Activated T-helper 17 cell treated with anti-CD3 and anti-CD28 coated beads, Interleukin-2, amount 50 U/mL, for 72 hours (primary cell): ENCODE results near the gene AGTRAP. TPM values are rescaled to one million over a fixed set of nuclear protein-coding genes. Genes with fewer than 3 reads are reported as not detected.

Experiments used
- ATAC-seq: fragments of 150-1000 bp; cut with Tn5 transposase; replicated peaks from 2 replicates; pipeline ENCODE4 v1.10.0; 2021; ENCODE audit warnings: mild to moderate bottlenecking, moderate library complexity
- H3K27ac Mint-ChIP-seq: one replicate; pipeline ENCODE4 v1.8.0; 2022; ENCODE audit warnings: mixed read lengths
- H3K27me3 Mint-ChIP-seq: one replicate; pipeline ENCODE4 v1.8.0; 2022; ENCODE audit warnings: mixed read lengths
- H3K36me3 Mint-ChIP-seq: one replicate; pipeline ENCODE4 v1.8.0; 2022; ENCODE audit warnings: low read depth, mild to moderate bottlenecking, mixed read lengths
- H3K4me1 Mint-ChIP-seq: one replicate; pipeline ENCODE4 v1.8.0; 2022; ENCODE audit warnings: mixed read lengths
- H3K4me3 Mint-ChIP-seq: one replicate; pipeline ENCODE4 v1.8.0; 2022; ENCODE audit warnings: mild to moderate bottlenecking, mixed read lengths
- H3K9me3 Mint-ChIP-seq: one replicate; pipeline ENCODE4 v1.8.0; 2022; ENCODE audit warnings: mixed read lengths
- total RNA-seq, 2 donors: library from RNA; stranded (reverse); gene quantifications; one replicate each; pipeline ENCODE4 v1.2.3, GENCODE V29; 2022

The AGTRAP gene
- total RNA-seq, 2 donors from 2014 or later, result 7.5 to 14.3 TPM

DNA sequence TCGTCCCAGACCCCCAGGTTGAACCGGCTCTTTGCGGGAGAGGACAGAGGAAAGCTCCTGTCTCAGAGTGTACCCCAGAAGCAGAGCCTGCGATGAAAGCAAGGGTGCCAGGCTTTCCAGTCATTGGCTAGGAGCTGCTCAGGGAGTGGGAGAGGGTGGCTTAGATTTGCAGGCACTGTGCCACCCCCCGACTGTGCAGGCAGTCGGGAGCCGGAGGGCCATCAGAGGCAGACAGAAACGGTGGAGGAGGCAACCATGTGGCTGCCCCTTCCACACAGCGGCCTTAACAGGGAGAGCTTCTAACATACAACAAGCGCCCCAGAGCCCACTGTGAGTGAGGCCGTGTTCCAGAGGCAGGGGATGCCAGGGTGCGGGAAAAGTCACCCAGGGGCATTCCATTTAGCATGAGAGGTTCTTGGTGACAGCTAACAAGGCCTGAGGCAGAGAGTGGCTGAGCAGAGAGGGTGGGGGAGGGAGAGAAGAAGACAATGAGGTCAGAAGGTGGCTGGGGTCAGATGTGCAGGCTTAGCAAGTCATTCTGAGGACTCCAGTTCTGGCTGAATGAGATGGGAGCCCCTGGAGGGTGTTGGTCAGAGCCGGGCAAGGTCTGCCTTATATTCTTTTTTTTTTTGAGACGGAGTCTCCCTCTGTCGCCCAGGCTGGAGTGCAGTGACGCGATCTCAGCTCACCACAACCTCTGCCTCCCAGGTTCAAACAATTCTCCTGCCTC lies 16.6 kb downstream of the AGTRAP start:
- H3K36me3 Mint-ChIP-seq, result no peaks in the 10 kb centered on the region
- no peaks in the 10 kb centered on the region for H3K9me3 Mint-ChIP-seq
- H3K4me3 Mint-ChIP-seq, result no peak overlapping the region
- no peak for ATAC-seq
- H3K27me3 Mint-ChIP-seq, result peaks cover 4% of the 10 kb centered on the region
- no peak overlapping the region for H3K27ac Mint-ChIP-seq
- H3K4me1 Mint-ChIP-seq, result no peaks in the 10 kb centered on the region

DNA sequence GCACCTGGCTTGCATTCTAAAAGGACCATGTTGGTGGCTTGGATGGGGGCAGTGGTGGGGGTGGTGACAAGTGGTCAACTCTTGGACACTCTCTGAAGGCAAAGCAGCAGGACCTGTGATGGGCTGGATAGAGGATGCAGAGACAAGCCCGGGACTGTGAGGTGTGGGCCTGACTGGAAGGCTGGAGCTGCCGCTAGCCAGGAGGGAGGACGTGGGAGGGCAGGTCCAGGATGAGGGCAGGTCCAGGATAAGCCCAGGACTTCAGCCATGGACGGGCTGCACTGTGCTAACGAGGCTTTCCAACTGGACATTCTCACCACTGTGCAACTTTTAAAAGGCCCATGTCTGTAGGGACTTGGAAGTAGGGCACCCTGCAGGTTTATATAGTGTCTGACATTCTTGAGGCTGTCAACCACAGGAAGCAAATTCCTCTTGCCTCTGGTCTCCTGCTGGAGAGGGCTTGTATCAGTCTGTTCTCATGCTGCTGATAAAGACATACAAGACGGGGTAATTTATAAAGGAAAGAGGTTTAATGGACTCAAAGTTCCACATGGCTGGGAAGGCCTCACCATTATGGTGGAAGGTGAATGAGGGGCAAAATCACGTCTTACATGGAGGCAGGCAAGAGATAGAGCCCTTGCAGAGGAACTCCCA lies 17.7 kb downstream of the AGTRAP start:
- Mint-ChIP-seq H3K9me3 (no peaks in the 10 kb centered on the region), H3K27me3 (peaks cover 4% of the 10 kb centered on the region), H3K36me3 (no peaks in the 10 kb centered on the region), H3K4me3 (no peak overlapping the region), H3K27ac (no peak overlapping the region), H3K4me1 (no peaks in the 10 kb centered on the region)
- ATAC-seq, result no peak

DNA sequence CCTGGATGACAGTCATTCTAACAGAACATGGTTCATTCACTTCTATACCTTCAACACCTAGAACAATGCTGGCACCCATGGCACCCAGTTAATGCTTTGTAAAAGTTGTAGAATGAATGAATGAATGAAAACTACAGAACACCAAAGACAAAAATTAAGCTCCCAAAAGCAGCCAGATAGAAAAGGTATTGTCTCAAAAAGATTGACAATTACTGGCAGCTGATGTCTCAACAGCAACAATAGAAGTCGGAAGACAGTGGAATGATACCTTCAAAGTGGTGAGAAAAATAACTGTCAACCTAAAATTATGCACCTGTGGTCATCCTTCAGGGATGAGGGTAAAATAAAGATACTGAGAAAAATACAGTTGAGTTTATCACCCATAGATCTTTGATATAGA lies 21.1 kb downstream of the AGTRAP start:
- no peaks in the 10 kb centered on the region for H3K4me1 Mint-ChIP-seq
- no peak overlapping the region for H3K4me3 Mint-ChIP-seq
- peaks cover 9% of the 10 kb centered on the region for H3K27me3 Mint-ChIP-seq
- no peaks in the 10 kb centered on the region for H3K36me3 Mint-ChIP-seq
- H3K27ac Mint-ChIP-seq, result no peak overlapping the region
- ATAC-seq, result no peak
- no peaks in the 10 kb centered on the region for H3K9me3 Mint-ChIP-seq

DNA sequence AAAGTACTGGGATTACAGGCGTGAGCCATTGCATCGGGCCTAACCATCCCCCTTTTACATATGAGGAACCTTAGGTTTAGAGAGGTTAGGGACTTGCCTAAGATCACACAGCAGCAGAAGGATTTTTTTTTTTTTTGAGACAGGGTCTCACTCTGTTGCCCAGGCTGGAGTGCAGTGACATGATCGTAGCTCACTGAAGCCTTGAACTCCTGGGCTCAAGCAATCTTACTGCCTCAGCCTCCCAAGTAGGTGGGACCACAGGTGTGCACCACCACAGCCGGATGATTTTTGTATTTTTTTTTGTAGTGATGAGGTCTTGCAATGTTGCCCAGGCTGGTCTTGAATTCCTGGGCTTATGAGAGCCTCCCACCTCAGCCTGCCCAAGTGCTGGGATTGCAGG lies 23.9 kb downstream of the AGTRAP start:
- peaks cover 13% of the 10 kb centered on the region for H3K27me3 Mint-ChIP-seq
- no peak overlapping the region for H3K27ac Mint-ChIP-seq
- no peak overlapping the region for H3K4me3 Mint-ChIP-seq
- H3K4me1 Mint-ChIP-seq, result no peaks in the 10 kb centered on the region
- no peaks in the 10 kb centered on the region for H3K9me3 Mint-ChIP-seq
- no peak for ATAC-seq
- H3K36me3 Mint-ChIP-seq, result no peaks in the 10 kb centered on the region

DNA sequence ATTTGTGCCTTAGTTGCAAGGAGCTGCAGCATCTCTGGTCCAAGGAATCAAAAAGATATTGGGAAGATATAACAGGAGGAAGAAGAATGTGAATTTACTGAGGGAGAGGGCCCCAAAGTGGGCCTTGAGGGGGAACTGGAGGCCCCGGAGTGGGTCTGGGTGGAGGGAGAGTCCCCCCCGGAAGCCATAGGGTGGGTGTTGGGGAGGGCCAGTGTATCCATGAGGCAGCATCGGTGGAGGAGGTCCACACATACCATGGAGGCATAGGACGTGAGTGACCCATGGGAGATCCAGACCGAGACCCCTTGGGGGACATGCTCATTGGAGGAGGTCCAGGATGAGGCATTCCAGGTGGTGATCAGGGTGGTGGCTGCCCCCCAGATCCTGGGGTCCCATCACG lies 25.3 kb downstream of the AGTRAP start:
- no peak overlapping the region for H3K27ac Mint-ChIP-seq
- no peaks in the 10 kb centered on the region for H3K36me3 Mint-ChIP-seq
- no peaks in the 10 kb centered on the region for H3K4me1 Mint-ChIP-seq
- H3K4me3 Mint-ChIP-seq, result no peak overlapping the region
- H3K9me3 Mint-ChIP-seq, result no peaks in the 10 kb centered on the region
- H3K27me3 Mint-ChIP-seq, result peaks cover 13% of the 10 kb centered on the region
- ATAC-seq, result no peak

DNA sequence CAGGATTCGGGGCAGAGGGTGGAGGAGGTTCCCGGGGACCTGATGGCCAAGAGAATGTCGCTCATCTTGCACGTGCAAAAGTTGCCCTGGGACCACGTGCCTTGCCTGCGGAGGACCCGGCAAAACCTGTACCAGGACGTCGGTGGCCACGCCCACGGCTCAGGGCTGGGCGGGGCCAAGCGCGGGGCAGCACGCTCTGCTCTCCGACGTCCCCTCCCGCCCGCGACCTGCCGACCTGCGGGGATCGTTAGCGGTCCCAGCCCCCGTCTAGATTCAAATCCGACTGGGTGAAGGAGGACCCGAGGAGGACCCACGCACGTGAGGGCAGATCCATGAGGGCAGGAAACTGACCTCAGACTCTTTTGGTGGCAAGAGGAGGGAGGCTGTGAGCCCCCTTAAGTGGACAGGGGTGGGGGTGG lies 26.1 kb downstream of the AGTRAP start, which contains the start of gene C1orf167:
Gene C1orf167 (plus strand): TSS at position 206 of the 419 bp plus-strand sequence. CDS start 2,208 bp downstream, outside the sequence.
- no peaks in the 10 kb centered on the region for H3K9me3 Mint-ChIP-seq
- no peaks in the 10 kb centered on the region for H3K4me1 Mint-ChIP-seq
- no peak within 1 kb of the TSS for H3K27ac Mint-ChIP-seq
- H3K36me3 Mint-ChIP-seq, result no peaks in the 10 kb centered on the region
- no peak within 1 kb of the TSS for H3K4me3 Mint-ChIP-seq
- ATAC-seq, result no peak
- peaks cover 9% of the 10 kb centered on the region for H3K27me3 Mint-ChIP-seq

DNA sequence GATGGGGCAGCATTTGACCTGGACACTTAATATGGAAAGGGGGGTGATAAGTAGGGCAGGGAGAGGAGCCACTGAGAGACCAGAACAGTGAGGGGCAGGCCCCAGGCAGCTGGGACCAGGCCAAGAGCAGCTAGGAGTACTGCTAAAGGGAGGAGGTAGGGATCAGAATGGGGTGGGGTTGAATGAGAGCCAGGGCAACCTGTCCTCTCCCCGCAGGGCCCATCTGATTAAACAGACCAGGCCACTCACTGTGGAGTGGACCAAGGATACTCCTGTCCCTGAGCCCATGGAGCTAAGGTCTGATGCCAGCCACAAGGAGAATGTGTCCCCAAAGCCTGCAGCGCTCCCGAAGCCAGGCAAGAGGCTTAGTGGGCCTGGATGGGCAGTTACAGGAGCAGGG lies 28.2 kb downstream of the AGTRAP start:
- Mint-ChIP-seq H3K4me3 (no peak overlapping the region), H3K36me3 (no peaks in the 10 kb centered on the region), H3K27ac (no peak overlapping the region), H3K27me3 (peaks cover 9% of the 10 kb centered on the region), H3K4me1 (no peaks in the 10 kb centered on the region), H3K9me3 (no peaks in the 10 kb centered on the region)
- no peak for ATAC-seq

DNA sequence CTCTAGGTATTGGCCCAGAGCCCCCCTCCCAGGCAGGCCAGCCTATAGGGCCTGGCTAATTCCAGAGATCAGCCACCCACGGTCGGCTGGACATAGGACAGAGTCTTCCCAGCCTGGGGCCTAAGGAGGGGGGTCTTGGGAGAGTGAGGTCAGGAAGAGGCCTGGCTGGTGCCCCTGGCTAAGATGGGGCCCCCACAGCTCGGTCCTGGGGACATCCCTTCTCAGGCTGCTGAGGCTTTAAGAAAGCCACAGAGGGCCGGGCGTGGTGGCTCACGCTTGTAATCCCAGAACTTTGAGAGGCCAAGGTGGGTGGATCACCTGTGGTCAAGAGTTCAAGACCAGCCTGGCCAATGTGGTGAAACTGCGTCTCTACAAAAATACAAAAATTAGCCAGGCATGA lies 28.6 kb downstream of the AGTRAP start:
- no peak for ATAC-seq
- no peaks in the 10 kb centered on the region for H3K36me3 Mint-ChIP-seq
- H3K27ac Mint-ChIP-seq, result no peak overlapping the region
- no peaks in the 10 kb centered on the region for H3K4me1 Mint-ChIP-seq
- no peaks in the 10 kb centered on the region for H3K9me3 Mint-ChIP-seq
- peaks cover 9% of the 10 kb centered on the region for H3K27me3 Mint-ChIP-seq
- no peak overlapping the region for H3K4me3 Mint-ChIP-seq

DNA sequence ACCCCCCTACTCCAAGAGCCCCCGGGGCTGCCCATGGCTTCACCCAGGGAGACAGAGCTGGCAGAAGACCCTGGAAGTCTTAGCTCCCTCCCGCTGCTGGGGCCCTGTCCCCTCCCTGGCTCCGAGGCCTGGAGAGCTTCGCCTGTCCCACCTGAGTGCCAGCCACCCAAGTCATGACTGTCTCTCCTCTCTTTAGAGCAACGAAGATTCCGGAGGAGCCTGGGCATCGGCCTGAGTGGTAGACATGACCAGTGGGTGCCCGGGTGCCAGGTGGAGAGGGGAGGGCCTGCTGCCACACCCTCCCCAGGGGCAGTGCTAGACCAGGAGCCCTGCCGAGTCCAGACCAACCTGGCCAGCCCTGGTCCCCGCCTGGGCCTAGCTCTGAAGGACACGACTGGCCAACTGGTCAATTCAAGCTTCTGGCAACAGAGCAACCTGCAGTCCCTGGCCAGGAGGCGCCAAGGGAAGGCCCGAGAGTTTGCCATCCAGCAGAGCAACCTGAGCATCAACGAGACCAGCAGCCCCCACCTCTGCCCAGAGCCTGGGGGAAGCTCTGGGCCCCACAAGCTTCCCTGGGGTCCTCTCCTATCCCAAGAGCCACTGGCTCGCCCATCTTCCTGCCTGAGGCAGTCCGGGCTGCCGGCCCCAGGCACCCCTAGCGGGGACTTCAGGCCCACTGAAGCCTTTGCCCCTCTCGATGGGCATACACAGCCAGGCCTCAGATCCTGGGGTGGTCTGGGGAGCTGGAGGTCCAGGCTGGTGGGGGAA lies 29.9 kb downstream of the AGTRAP start:
- Mint-ChIP-seq H3K27me3 (peaks cover 9% of the 10 kb centered on the region), H3K4me3 (no peak overlapping the region), H3K4me1 (no peaks in the 10 kb centered on the region), H3K36me3 (no peaks in the 10 kb centered on the region), H3K27ac (no peak overlapping the region), H3K9me3 (no peaks in the 10 kb centered on the region)
- no peak for ATAC-seq

DNA sequence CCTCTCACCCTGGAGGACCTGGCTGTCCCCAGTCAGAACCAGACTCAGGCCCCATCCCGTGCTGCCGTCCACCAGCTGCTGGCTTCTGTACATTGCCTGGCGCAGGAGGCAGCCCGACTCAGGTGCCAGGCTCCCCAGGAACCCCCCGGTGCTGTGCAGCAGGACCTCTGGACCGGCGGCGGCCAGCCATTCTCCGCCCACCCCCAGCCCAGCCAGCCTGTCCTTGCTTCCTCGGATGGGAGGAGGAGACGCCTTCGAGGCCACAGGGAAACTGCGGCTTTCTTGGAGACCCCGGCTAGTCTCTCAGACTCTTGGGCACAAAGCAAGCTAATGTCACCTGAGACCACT lies 30.5 kb downstream of the AGTRAP start:
- no peaks in the 10 kb centered on the region for H3K4me1 Mint-ChIP-seq
- H3K36me3 Mint-ChIP-seq, result no peaks in the 10 kb centered on the region
- H3K27me3 Mint-ChIP-seq, result peaks cover 5% of the 10 kb centered on the region
- H3K27ac Mint-ChIP-seq, result no peak overlapping the region
- no peaks in the 10 kb centered on the region for H3K9me3 Mint-ChIP-seq
- no peak for ATAC-seq
- H3K4me3 Mint-ChIP-seq, result no peak overlapping the region

DNA sequence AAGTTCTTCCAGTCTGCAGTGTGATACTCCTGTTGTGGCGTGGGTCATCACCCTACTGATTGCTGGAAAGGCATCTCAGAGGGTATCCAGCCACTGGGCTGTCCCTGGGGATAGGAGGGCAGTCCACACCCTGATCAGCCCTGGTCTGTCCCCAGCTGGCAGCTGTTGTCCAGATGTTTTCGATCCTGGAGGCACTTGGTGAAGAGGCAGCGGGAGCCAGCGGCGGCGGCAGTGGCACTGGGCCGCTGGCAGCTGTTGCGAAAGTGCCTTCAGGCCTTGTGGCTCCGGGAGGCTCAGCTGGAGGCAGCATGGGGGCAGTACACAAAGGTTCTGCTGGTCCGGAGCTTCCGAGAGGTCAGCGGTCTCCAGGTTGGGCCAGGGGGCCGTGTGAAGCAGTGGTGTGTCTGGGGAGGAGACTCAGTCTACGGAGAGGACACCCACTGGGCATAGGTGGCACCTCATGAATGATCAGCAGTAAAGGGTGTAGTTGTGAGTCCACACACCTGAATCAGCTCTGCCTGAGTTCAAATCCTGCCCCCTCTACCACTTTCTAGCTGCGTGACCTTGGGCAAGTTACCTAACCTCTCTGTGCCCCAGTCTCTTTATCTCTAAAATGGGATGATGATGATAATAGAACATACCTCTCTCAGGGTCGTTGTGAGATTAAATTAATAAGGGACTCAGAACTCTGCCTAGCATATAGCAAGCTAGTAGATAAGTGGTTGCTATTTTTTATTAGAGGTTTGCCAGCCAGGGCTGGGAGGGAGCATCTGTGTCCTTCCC lies 32.2 kb downstream of the AGTRAP start:
- no peak for ATAC-seq
- Mint-ChIP-seq H3K4me1 (no peaks in the 10 kb centered on the region), H3K9me3 (no peaks in the 10 kb centered on the region), H3K27me3 (no peaks in the 10 kb centered on the region), H3K27ac (no peak overlapping the region), H3K36me3 (no peaks in the 10 kb centered on the region), H3K4me3 (no peak overlapping the region)

DNA sequence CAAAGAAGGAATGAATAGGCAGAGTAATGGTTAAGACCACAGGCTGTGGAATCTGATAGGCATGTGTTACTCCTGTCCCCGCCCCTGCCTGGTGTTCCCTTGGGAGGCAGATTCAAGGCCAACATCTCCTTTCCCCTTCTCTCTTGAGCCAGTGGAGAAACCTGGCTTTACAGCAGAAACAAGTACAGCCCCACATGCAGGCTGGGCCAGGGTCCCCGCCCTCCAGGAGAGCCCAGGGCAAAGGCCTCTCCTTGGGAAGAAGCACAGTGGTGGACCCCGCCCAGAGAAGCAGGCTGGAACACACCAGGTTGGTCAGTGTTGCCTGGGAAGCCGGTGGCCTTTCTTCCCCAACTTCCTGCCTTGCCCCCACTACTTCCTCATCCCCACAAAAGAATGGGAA lies 32.9 kb downstream of the AGTRAP start:
- H3K27ac Mint-ChIP-seq, result no peak overlapping the region
- no peaks in the 10 kb centered on the region for H3K36me3 Mint-ChIP-seq
- ATAC-seq, result no peak
- H3K9me3 Mint-ChIP-seq, result no peaks in the 10 kb centered on the region
- H3K27me3 Mint-ChIP-seq, result no peaks in the 10 kb centered on the region
- no peaks in the 10 kb centered on the region for H3K4me1 Mint-ChIP-seq
- no peak overlapping the region for H3K4me3 Mint-ChIP-seq

DNA sequence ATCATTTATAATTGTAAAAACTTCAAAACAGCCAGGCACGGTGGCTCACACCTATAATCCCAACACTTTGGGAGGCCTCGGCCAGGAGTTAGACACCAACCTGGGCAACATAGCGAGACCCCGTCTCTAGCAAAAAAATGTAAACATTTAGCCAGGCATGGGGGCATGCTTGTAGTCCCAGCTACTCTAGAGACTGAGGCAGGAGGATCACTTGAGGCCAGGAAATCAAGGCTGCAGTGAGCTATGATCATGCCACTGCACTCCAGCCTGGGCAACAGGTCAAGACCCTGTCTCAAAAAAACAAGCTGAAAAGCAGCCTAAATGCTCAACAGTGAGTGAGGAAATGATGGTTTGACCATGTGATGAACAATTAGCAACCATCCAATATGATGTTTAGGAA lies 33.3 kb downstream of the AGTRAP start:
- no peaks in the 10 kb centered on the region for H3K27me3 Mint-ChIP-seq
- no peaks in the 10 kb centered on the region for H3K9me3 Mint-ChIP-seq
- no peaks in the 10 kb centered on the region for H3K36me3 Mint-ChIP-seq
- no peaks in the 10 kb centered on the region for H3K4me1 Mint-ChIP-seq
- H3K4me3 Mint-ChIP-seq, result no peak overlapping the region
- H3K27ac Mint-ChIP-seq, result no peak overlapping the region
- no peak for ATAC-seq

DNA sequence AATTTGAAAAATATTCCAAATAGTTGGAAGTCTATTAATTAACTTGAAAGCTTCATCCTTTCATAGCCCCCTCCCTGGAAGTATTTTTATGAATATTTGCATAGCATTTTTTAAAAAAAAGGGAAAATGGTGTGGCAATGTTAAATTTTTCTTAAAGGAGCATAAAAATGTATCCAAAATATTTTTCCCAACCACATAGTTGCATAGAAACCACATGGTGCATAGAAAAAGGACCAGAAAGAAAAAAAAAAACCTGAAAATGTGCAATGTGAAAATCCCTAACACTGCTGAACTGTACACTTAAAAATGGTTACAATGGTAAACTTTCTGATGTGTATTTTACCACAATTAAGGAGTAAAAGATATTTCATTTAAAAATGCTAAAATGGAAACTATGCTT lies 34.1 kb downstream of the AGTRAP start:
- no peak overlapping the region for H3K27ac Mint-ChIP-seq
- H3K27me3 Mint-ChIP-seq, result no peaks in the 10 kb centered on the region
- no peaks in the 10 kb centered on the region for H3K9me3 Mint-ChIP-seq
- no peak overlapping the region for H3K4me3 Mint-ChIP-seq
- H3K4me1 Mint-ChIP-seq, result no peaks in the 10 kb centered on the region
- no peak for ATAC-seq
- H3K36me3 Mint-ChIP-seq, result no peaks in the 10 kb centered on the region
